Endothelial cell of umbilical vein (primary cell): ENCODE data around the gene LARGE1. TPM values are rescaled to one million over a fixed set of nuclear protein-coding genes. Genes with fewer than 3 reads are reported as not detected.

ENCODE experiments used
- BruUV-seq: library from RNA; stranded (reverse); fragments of 400-500 nt; replicated peaks from 2 replicates; lab custom pipeline; 2021; lab: Mats Ljungman, UMichigan
- CTCF ChIA-PET: fragments of 300-600, 350-600 bp; sonication (Branson Sonifier 250); formaldehyde crosslinking; loops from one replicate; lab custom pipeline; 2021; ENCODE audit warnings: antibody characterized with exemption, inconsistent platforms; lab: Charles Lee
- POLR2A ChIA-PET: fragments of 300-600, 350-600 bp; sonication (Branson Sonifier 250); formaldehyde crosslinking; loops from one replicate; lab custom pipeline; 2021; ENCODE audit warnings: antibody characterized with exemption, inconsistent platforms; lab: Charles Lee
- DNase-seq: peaks from one replicate; pipeline ENCODE4 v3.0.0-alpha.2; 2011; ENCODE audit warnings: low read depth, low spot score
- FAIRE-seq: peaks from 2 replicates; lab custom pipeline; 2011; peaks lifted over from hg19 to GRCh38; lab: Jason Lieb, UNC
- H2AFZ ChIP-seq: 2 replicates; pipeline ENCODE4 v1.6.0; 2012; ENCODE audit warnings: low read depth, low read length, control low read depth, inconsistent platforms
- H3K27ac ChIP-seq: 2 replicates; pipeline ENCODE4 v1.5.1; 2011; ENCODE audit warnings: low read depth, mild to moderate bottlenecking, control low read depth, low read length, moderate library complexity; ENCODE audit not compliant: insufficient read depth
- H3K27me3 ChIP-seq, 2 experiments: 2 replicates each; pipeline versions ENCODE4 v1.6.0 to v1.6.1; 2011; ENCODE audit warnings: low read length in 2 of 2, mixed read lengths in 1 of 2; ENCODE audit not compliant: control insufficient read depth in 2 of 2, insufficient read depth in 2 of 2
- H3K36me3 ChIP-seq, 2 experiments: 2 replicates in 1 of 2; 3 replicates in 1 of 2; pipeline ENCODE4 v1.5.1; 2011; ENCODE audit warnings: low read length in 2 of 2, mild to moderate bottlenecking in 1 of 2, moderate library complexity in 1 of 2; ENCODE audit not compliant: control insufficient read depth in 2 of 2, insufficient read depth in 2 of 2; ENCODE audit errors: extremely low read depth in 1 of 2
- H3K4me1 ChIP-seq: 3 replicates; pipeline ENCODE4 v1.5.1; 2011; ENCODE audit warnings: mild to moderate bottlenecking, low read length; ENCODE audit not compliant: control insufficient read depth, insufficient read depth; ENCODE audit errors: extremely low read depth
- H3K4me2 ChIP-seq: 2 replicates; pipeline ENCODE4 v1.6.1; 2011; ENCODE audit warnings: low read length, control low read depth, mixed read lengths; ENCODE audit not compliant: insufficient read depth
- H3K4me3 ChIP-seq, 3 experiments: fragments of 200-600 bp in 1 of 3; sonication (generic), shearing (Covaris generic) in 1 of 3; replicated peaks in 1 of 3; 2 replicates each; pipeline ENCODE4 v1.5.1; 2011 to 2016; ENCODE audit warnings: control low read depth in 3 of 3, low read length in 3 of 3, mild to moderate bottlenecking in 2 of 3, inconsistent platforms in 1 of 3, low read depth in 1 of 3, moderate library complexity in 1 of 3; ENCODE audit not compliant: insufficient read depth in 1 of 3
- H3K79me2 ChIP-seq: 2 replicates; pipeline ENCODE4 v1.6.0; 2012; ENCODE audit warnings: low read length, inconsistent platforms; ENCODE audit not compliant: control insufficient read depth, insufficient read depth
- H3K9ac ChIP-seq: replicated peaks from 2 replicates; pipeline ENCODE3; 2011; ENCODE audit warnings: low read length, control low read depth; ENCODE audit not compliant: insufficient read depth; ENCODE audit errors: extremely low read depth
- H3K9me1 ChIP-seq: replicated peaks from 3 replicates; pipeline ENCODE4 v1.6.0; 2011; ENCODE audit warnings: mild to moderate bottlenecking, low read length; ENCODE audit not compliant: control insufficient read depth, insufficient read depth; ENCODE audit errors: extremely low read depth
- H3K9me3 ChIP-seq: replicated peaks from 2 replicates; pipeline ENCODE4 v1.5.1; 2012; ENCODE audit warnings: low read length, inconsistent platforms; ENCODE audit not compliant: control insufficient read depth, insufficient read depth
- H4K20me1 ChIP-seq: replicated peaks from 2 replicates; pipeline ENCODE3; 2011; ENCODE audit warnings: mild to moderate bottlenecking, low read length; ENCODE audit not compliant: control insufficient read depth, insufficient read depth; ENCODE audit errors: extremely low read depth
- CTCF ChIP-seq, 2 donors: IDR thresholded peaks; 1 replicate in 1 of 2; 2 replicates in 1 of 2; pipeline ENCODE4 v1.5.1; 2011; ENCODE audit warnings: low read length in 2 of 2, mild to moderate bottlenecking in 2 of 2, moderate library complexity in 2 of 2, control low read depth in 1 of 2, inconsistent platforms in 1 of 2, low read depth in 1 of 2; ENCODE audit not compliant: insufficient read depth in 1 of 2; ENCODE audit errors: extremely low read depth in 1 of 2
- EZH2 ChIP-seq: IDR thresholded peaks from 2 replicates; pipeline ENCODE4 v1.6.1; 2012; ENCODE audit warnings: borderline replicate concordance, low read depth, mild to moderate bottlenecking, moderate library complexity, low read length, inconsistent platforms; ENCODE audit not compliant: severe bottlenecking
- FOS ChIP-seq: IDR thresholded peaks from 2 replicates; pipeline ENCODE4 v1.6.1; 2011; ENCODE audit warnings: mild to moderate bottlenecking, low read length, moderate library complexity, borderline replicate concordance; ENCODE audit not compliant: insufficient read depth
- GATA2 ChIP-seq: IDR thresholded peaks from 2 replicates; pipeline ENCODE4 v1.7.0; 2011; ENCODE audit warnings: low read depth, mild to moderate bottlenecking, moderate library complexity, mixed read lengths, low read length; ENCODE audit not compliant: insufficient read length, insufficient read depth
- JUN ChIP-seq: IDR thresholded peaks from 2 replicates; pipeline ENCODE4 v1.6.1; 2011; ENCODE audit warnings: borderline replicate concordance, low read depth; ENCODE audit not compliant: insufficient read length, insufficient read depth
- MAX ChIP-seq: IDR thresholded peaks from 2 replicates; pipeline ENCODE4 v1.6.1; 2011; ENCODE audit not compliant: insufficient read depth, insufficient read length
- MYC ChIP-seq: IDR thresholded peaks from one replicate; pipeline ENCODE4 v1.6.1; 2011; ENCODE audit warnings: mild to moderate bottlenecking, low read depth, low read length
- POLR2A ChIP-seq: IDR thresholded peaks from 2 replicates; pipeline ENCODE4 v1.6.1; 2012; ENCODE audit warnings: low read depth, mild to moderate bottlenecking, control low read depth, low read length
- POLR2AphosphoS5 ChIP-seq: IDR thresholded peaks from 2 replicates; pipeline ENCODE4 v1.6.1; 2012; ENCODE audit warnings: low read depth, mild to moderate bottlenecking, control low read depth, low read length, moderate library complexity; ENCODE audit not compliant: insufficient read depth
- dilution Hi-C: fragments of 300-500 bp; cut with MboI; formaldehyde crosslinking; loops from one replicate; pipeline ENCODE4 v1.15.0; 2019; ENCODE audit warnings: low sequenced_read_pairs; ENCODE audit not compliant: extremely low pct_ligation_motif_present
- intact Hi-C: fragments of 100-400 bp; cut with micrococcal nuclease; formaldehyde crosslinking; loops from one replicate; pipeline ENCODE4 v1.10.0; 2022
- polyA plus RNA-seq, 4 experiments: library from polyadenylated mRNA; depleted of rRNA in 3 of 4; stranded (reverse) in 3 of 4; unstranded in 1 of 4; fragments of >200 nt; gene quantifications; 2 replicates each; pipeline versions ENCODE4 v1.2.1 to v1.2.3, GENCODE V29; 2011 to 2012; ENCODE audit warnings: missing spikeins in 1 of 4
- total RNA-seq: library from RNA; stranded (reverse); gene quantifications from 2 replicates; pipeline ENCODE4 v1.2.3, GENCODE V29; 2021

The LARGE1 gene
- total and polyA plus RNA-seq, 2 donors (not counting 3 experiments of a cell fraction or from before 2014, with no cell fraction given) = 0.95 to 4.4 TPM

- dilution Hi-C loops = no loop called here
- DNase-seq (no peak), FAIRE-seq (no peak)
- POLR2A ChIA-PET = no interaction called here
- intact Hi-C loops = no loop called here
- no peak overlapping the region for H3K9ac ChIP-seq
- no peaks in the 10 kb centered on the region for H4K20me1 ChIP-seq
- BruUV-seq = no TSS peak
- no peaks in the 10 kb centered on the region for H3K36me3 ChIP-seq
- no peak overlapping the region for H3K4me2 ChIP-seq
- H3K27me3 ChIP-seq = no peaks in the 10 kb centered on the region
- CTCF ChIA-PET = no interaction called here
- no peaks in the 10 kb centered on the region for H3K79me2 ChIP-seq
- no peak overlapping the region for H2AFZ ChIP-seq
- no peak overlapping the region for H3K27ac ChIP-seq
- no peak overlapping the region for H3K4me3 ChIP-seq
- peaks cover 8% of the 10 kb centered on the region for H3K9me3 ChIP-seq
- TF ChIP-seq POLR2A (no peak), MYC (no peak), POLR2AphosphoS5 (no peak), GATA2 (no peak), CTCF (IDR thresholded peaks at IDR 0.05; ENCODE audit: extremely low read depth in 1 of 2, insufficient read depth in 1 of 2, low read depth in 1 of 2, low read length in 2 of 2) (no peak), FOS (no peak), MAX (no peak), JUN (no peak), EZH2 (no peak)
- no peaks in the 10 kb centered on the region for H3K4me1 ChIP-seq
- no peaks in the 10 kb centered on the region for H3K9me1 ChIP-seq
These were observed 348.2 kb downstream of the LARGE1 start for GRCh38 chr22:33572086-33572485.
